HG02870 (cell line): ENCODE data around the gene TAS2R60.
"Not testable (repeated sequence)": the region's sequence is repeated elsewhere in the genome, so short reads cannot be mapped to it uniquely, and the experiment has no call there.

ENCODE experiments used
- ATAC-seq: cut with Tn5 transposase; IDR thresholded peaks from one replicate; pipeline ENCODE4 v1.9.1; 2021; ENCODE audit warnings: mild to moderate bottlenecking, moderate library complexity; ENCODE audit not compliant: unreplicated experiment

TAS2R60 gene

GRCh38 chr7:143443153-143443552, at the start of gene TAS2R60:
Gene TAS2R60 (plus strand): TSS chr7:143443453. CDS start chr7:143443453, 0 bp downstream.
- no peak for ATAC-seq

GRCh38 chr7:143394068-143394467, 49.2 kb upstream of the TAS2R60 start:
- no peak for ATAC-seq

- no peak for ATAC-seq
These were observed 48.5 kb upstream of the TAS2R60 start for GRCh38 chr7:143394777-143395176.

GRCh38 chr7:143395187-143396149, 47.8 kb upstream of the TAS2R60 start:
- ATAC-seq = no peak

- ATAC-seq = no peak
These were observed 47.1 kb upstream of the TAS2R60 start for GRCh38 chr7:143396182-143396581.

GRCh38 chr7:143396625-143397556, 46.4 kb upstream of the TAS2R60 start:
- no peak for ATAC-seq

GRCh38 chr7:143397710-143398530, 45.3 kb upstream of the TAS2R60 start:
- ATAC-seq = no peak

GRCh38 chr7:143398616-143399015, 44.6 kb upstream of the TAS2R60 start:
- no peak for ATAC-seq

- no peak for ATAC-seq
These were observed 44.1 kb upstream of the TAS2R60 start for GRCh38 chr7:143399151-143399550.

GRCh38 chr7:143399642-143400041, 43.6 kb upstream of the TAS2R60 start:
- no peak for ATAC-seq

GRCh38 chr7:143401265-143401664, 42.0 kb upstream of the TAS2R60 start:
- no peak for ATAC-seq

- not testable (repeated sequence) for ATAC-seq
These were observed 41.0 kb upstream of the TAS2R60 start for GRCh38 chr7:143402233-143402632.

GRCh38 chr7:143405173-143406001, 37.9 kb upstream of the TAS2R60 start:
- no peak for ATAC-seq

- ATAC-seq = no peak
These were observed 37.3 kb upstream of the TAS2R60 start for GRCh38 chr7:143406002-143406357.

- no peak for ATAC-seq
These were observed 35.7 kb upstream of the TAS2R60 start for GRCh38 chr7:143407287-143408251.

- no peak for ATAC-seq
These were observed 35.0 kb upstream of the TAS2R60 start for GRCh38 chr7:143408252-143408685.

GRCh38 chr7:143408686-143409561, 34.3 kb upstream of the TAS2R60 start, which contains the start of gene EPHA1:
Gene EPHA1 (minus strand): TSS chr7:143408856. CDS start chr7:143408805, 51 bp downstream.
- no peak for ATAC-seq
